ENCODE data around the gene KCNJ15. TPM values are rescaled to one million over a fixed set of nuclear protein-coding genes. Genes with fewer than 3 reads are reported as not detected.

The KCNJ15 gene
- total RNA-seq, 1 donor from 2014 or later = 0.99 TPM

- DNase-seq (ENCODE audit: low read depth in 2 of 2) = peak; percentile 66 to 70
Measured at GRCh38 chr21:38352536-38353219, 95.9 kb downstream of the KCNJ15 start.

- no peak for DNase-seq (ENCODE audit: low read depth in 2 of 2)
Measured at GRCh38 chr21:38354231-38354630, 97.4 kb downstream of the KCNJ15 start.

- no peak for DNase-seq (ENCODE audit: low read depth in 2 of 2)
Measured at GRCh38 chr21:38354746-38355145, 98.0 kb downstream of the KCNJ15 start.

- no peak for DNase-seq (ENCODE audit: low read depth in 2 of 2)
Measured at GRCh38 chr21:38355353-38355752, 98.6 kb downstream of the KCNJ15 start.

GRCh38 chr21:38355992-38356781 is 99.4 kb downstream of the KCNJ15 start:
- peak; percentile 71 to 80 for DNase-seq (ENCODE audit: low read depth in 2 of 2)

Other genes starting within 250 kb of the KCNJ15 start
- 39.7 and 50.8 TPM in 2 replicates for gene ERG, start 241.5 kb downstream of the KCNJ15 start, total RNA-seq

All from lung microvascular endothelial cell (primary cell).